ENCODE measurements around the gene HSD11B1.

Gene HSD11B1

DNA sequence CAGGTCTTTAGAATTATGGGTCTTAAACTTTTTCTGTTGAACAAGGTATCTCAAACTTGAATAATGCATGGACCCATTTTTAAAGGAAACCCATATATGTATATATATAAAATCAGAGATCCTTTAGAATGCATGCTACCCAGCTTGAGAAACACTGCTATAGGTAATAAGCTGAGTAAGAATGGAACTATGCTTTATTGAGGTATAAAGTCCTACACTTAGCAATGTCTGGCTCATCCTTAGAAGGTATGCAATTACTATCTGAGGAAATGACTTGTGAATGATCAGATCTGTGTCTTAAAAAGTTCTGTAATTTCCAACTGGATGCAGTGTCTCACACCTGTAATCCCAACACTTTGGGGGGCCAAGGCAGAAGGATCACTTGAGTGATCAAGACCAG is 62.5 kb downstream of the HSD11B1 start:
- no peak overlapping the region for H3K27ac ChIP-seq (ENCODE audit: low read depth in 2 of 2, low read length in 2 of 2)
- peaks cover 0 to 8% of the 10 kb centered on the region in 2 donors for H3K36me3 ChIP-seq (ENCODE audit: control insufficient read depth in 2 of 2, insufficient read depth in 2 of 2, low read length in 2 of 2)
- no peaks in the 10 kb centered on the region for H3K9me3 ChIP-seq (ENCODE audit: control insufficient read depth in 2 of 2, low read length in 2 of 2)
- H3K4me1 ChIP-seq (ENCODE audit: control insufficient read depth in 2 of 2, insufficient read depth in 2 of 2, low read length in 2 of 2) = peaks cover 8 to 19% of the 10 kb centered on the region in 2 donors
- H3K9ac ChIP-seq (ENCODE audit: low read depth in 1 of 2, low read length in 2 of 2) = no peak overlapping the region
- H3K4me3 ChIP-seq (ENCODE audit: low read length in 2 of 2) = no peak overlapping the region
- H3K27me3 ChIP-seq (ENCODE audit: control insufficient read depth in 2 of 2, insufficient read depth in 2 of 2, low read length in 2 of 2) = no peaks in the 10 kb centered on the region

- H3K9ac ChIP-seq (ENCODE audit: low read depth in 1 of 2, low read length in 2 of 2) = no peak overlapping the region
- no peak overlapping the region for H3K4me3 ChIP-seq (ENCODE audit: low read length in 2 of 2)
- H3K27ac ChIP-seq (ENCODE audit: low read depth in 2 of 2, low read length in 2 of 2) = peak overlapping the region in 1 of 2 donors; percentile 76
- H3K27me3 ChIP-seq (ENCODE audit: control insufficient read depth in 2 of 2, insufficient read depth in 2 of 2, low read length in 2 of 2) = no peaks in the 10 kb centered on the region
- H3K36me3 ChIP-seq (ENCODE audit: control insufficient read depth in 2 of 2, insufficient read depth in 2 of 2, low read length in 2 of 2) = peaks cover 0 to 5% of the 10 kb centered on the region in 2 donors
- no peaks in the 10 kb centered on the region for H3K9me3 ChIP-seq (ENCODE audit: control insufficient read depth in 2 of 2, low read length in 2 of 2)
- H3K4me1 ChIP-seq (ENCODE audit: control insufficient read depth in 2 of 2, insufficient read depth in 2 of 2, low read length in 2 of 2) = peaks cover 8 to 19% of the 10 kb centered on the region in 2 donors
These were observed 63.1 kb downstream of the HSD11B1 start for GRCh38 chr1:209767706-209768105.

DNA sequence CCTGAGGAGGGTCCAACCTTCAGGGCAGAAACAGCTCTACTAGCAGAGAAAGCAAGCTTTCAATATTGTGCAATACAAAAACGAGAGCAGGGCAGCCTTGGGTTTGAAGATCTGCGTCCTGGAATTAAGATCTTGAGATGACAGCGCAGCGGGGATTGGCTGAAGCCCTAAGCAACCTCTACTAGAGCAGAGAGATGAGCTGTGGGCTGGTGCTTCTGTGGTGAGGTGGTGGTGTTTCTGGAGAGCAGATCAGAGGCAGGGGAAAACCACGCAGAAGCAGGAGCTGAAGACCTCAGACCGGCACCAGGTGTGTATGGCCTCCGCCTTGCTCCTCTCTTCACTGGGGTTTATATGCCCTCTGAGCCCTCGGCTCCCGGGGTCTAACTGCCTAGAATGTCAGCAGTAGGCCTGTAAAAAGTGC is 63.7 kb downstream of the HSD11B1 start:
- H3K27me3 ChIP-seq (ENCODE audit: control insufficient read depth in 2 of 2, insufficient read depth in 2 of 2, low read length in 2 of 2) = no peaks in the 10 kb centered on the region
- peak overlapping the region; percentile 32 to 76 for H3K27ac ChIP-seq (ENCODE audit: low read depth in 2 of 2, low read length in 2 of 2)
- peaks cover 0 to 4% of the 10 kb centered on the region in 2 donors for H3K36me3 ChIP-seq (ENCODE audit: control insufficient read depth in 2 of 2, insufficient read depth in 2 of 2, low read length in 2 of 2)
- H3K9me3 ChIP-seq (ENCODE audit: control insufficient read depth in 2 of 2, low read length in 2 of 2) = no peaks in the 10 kb centered on the region
- H3K9ac ChIP-seq (ENCODE audit: low read depth in 1 of 2, low read length in 2 of 2) = peak overlapping the region in 1 of 2 donors; percentile 69
- H3K4me3 ChIP-seq (ENCODE audit: low read length in 2 of 2) = peak overlapping the region; percentile 34 to 71
- peaks cover 8 to 19% of the 10 kb centered on the region in 2 donors for H3K4me1 ChIP-seq (ENCODE audit: control insufficient read depth in 2 of 2, insufficient read depth in 2 of 2, low read length in 2 of 2)

DNA sequence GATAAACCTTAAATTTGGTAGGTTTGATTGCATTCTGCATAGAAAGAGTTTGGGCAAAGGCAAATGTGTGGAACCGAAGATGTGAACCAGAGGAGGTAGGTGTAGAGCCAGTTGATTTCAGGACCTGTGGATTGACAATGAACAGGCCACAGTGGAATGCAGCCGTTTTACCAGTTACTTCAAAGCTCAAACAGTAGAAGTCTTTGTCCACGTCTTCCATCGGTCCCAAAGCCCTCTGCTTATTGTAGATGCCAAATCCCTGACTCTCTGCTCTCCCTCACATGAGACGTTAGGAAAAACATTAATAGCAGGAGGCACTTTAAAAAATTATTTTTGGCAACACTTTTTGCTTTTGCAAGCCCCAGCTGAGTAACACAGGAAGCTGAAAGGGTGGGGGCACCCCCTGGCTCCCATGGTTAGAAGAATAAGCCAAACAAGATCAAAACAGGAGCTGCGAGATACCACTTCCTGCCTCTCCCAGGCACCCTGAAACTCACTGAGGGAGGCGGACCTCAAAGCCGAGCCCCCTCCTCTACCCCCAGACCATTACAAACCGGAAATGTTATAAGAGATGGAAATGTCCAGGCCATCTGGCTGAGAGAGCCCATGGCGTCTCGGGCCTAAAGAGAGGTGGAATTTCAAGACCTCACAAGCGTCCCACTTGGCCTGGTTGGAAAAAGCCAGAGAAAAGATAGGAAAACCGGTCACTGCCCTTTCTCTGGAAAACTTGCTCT is 64.7 kb downstream of the HSD11B1 start:
- Histone ChIP-seq H3K4me1 (ENCODE audit: control insufficient read depth in 2 of 2, insufficient read depth in 2 of 2, low read length in 2 of 2) (peaks cover 8 to 19% of the 10 kb centered on the region in 2 donors), H3K36me3 (ENCODE audit: control insufficient read depth in 2 of 2, insufficient read depth in 2 of 2, low read length in 2 of 2) (peaks cover 0 to 3% of the 10 kb centered on the region in 2 donors), H3K27me3 (ENCODE audit: control insufficient read depth in 2 of 2, insufficient read depth in 2 of 2, low read length in 2 of 2) (no peaks in the 10 kb centered on the region), H3K9me3 (ENCODE audit: control insufficient read depth in 2 of 2, low read length in 2 of 2) (no peaks in the 10 kb centered on the region), H3K27ac (ENCODE audit: low read depth in 2 of 2, low read length in 2 of 2) (peak overlapping the region; percentile 32 to 76), H3K9ac (ENCODE audit: low read depth in 1 of 2, low read length in 2 of 2) (peak overlapping the region; percentile 23 to 69), H3K4me3 (ENCODE audit: low read length in 2 of 2) (peak overlapping the region; percentile 34 to 71)

- Histone ChIP-seq H3K36me3 (ENCODE audit: control insufficient read depth in 2 of 2, insufficient read depth in 2 of 2, low read length in 2 of 2) (peaks cover 0 to 3% of the 10 kb centered on the region in 2 donors), H3K27ac (ENCODE audit: low read depth in 2 of 2, low read length in 2 of 2) (peak overlapping the region; percentile 24 to 74), H3K9me3 (ENCODE audit: control insufficient read depth in 2 of 2, low read length in 2 of 2) (no peaks in the 10 kb centered on the region), H3K4me3 (ENCODE audit: low read length in 2 of 2) (peak overlapping the region; percentile 30 to 71), H3K9ac (ENCODE audit: low read depth in 1 of 2, low read length in 2 of 2) (peak overlapping the region; percentile 23 to 56), H3K4me1 (ENCODE audit: control insufficient read depth in 2 of 2, insufficient read depth in 2 of 2, low read length in 2 of 2) (peaks cover 8 to 21% of the 10 kb centered on the region in 2 donors), H3K27me3 (ENCODE audit: control insufficient read depth in 2 of 2, insufficient read depth in 2 of 2, low read length in 2 of 2) (no peaks in the 10 kb centered on the region)
These were observed 65.3 kb downstream of the HSD11B1 start for GRCh38 chr1:209769971-209770370.

DNA sequence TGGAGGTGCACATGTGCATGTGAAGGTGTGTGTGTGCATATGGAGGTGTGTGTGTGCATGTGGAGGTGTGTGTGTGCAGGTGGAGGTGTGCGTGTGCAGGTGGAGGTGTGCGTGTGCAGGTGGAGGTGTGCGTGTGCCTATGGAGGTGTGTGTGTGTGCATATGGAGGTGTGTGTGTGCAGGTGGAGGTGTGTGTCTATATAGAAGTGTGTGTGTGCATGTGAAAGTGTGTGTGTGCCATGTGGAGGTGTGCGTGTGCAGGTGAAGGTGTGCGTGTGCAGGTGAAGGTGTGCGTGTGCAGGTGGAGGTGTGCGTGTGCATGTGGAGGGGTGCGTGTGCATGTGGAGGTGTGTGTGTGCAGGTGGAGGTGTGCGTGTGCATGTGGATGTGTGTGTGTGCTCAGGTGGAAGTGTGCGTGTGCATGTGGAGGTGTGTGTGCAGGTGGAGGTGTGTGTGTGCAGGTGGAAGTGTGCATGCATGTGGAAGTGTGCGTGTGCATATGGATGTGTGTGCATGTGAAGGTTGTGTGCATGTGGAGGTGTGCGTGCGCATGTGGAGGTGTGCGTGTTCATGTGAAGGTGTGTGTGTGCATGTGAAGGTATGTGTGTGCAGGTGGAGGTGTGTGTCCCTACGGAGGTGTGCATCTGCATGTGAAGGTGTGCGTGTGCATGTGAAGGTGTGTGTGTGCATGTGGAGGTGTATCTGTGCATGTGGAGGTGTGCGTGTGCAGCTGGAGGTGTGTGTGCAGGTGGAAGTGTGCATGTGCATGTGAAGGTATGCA is 66.2 kb downstream of the HSD11B1 start:
- Histone ChIP-seq H3K27ac (ENCODE audit: low read depth in 2 of 2, low read length in 2 of 2) (no peak overlapping the region), H3K9ac (ENCODE audit: low read depth in 1 of 2, low read length in 2 of 2) (no peak overlapping the region), H3K36me3 (ENCODE audit: control insufficient read depth in 2 of 2, insufficient read depth in 2 of 2, low read length in 2 of 2) (peaks cover 0 to 3% of the 10 kb centered on the region in 2 donors), H3K4me3 (ENCODE audit: low read length in 2 of 2) (peak overlapping the region; percentile 30 to 71), H3K4me1 (ENCODE audit: control insufficient read depth in 2 of 2, insufficient read depth in 2 of 2, low read length in 2 of 2) (peaks cover 8 to 24% of the 10 kb centered on the region in 2 donors), H3K9me3 (ENCODE audit: control insufficient read depth in 2 of 2, low read length in 2 of 2) (no peaks in the 10 kb centered on the region), H3K27me3 (ENCODE audit: control insufficient read depth in 2 of 2, insufficient read depth in 2 of 2, low read length in 2 of 2) (no peaks in the 10 kb centered on the region)

GRCh38 chr1:209772126-209772525 is 67.5 kb downstream of the HSD11B1 start:
- Histone ChIP-seq H3K9me3 (ENCODE audit: control insufficient read depth in 2 of 2, low read length in 2 of 2) (no peaks in the 10 kb centered on the region), H3K36me3 (ENCODE audit: control insufficient read depth in 2 of 2, insufficient read depth in 2 of 2, low read length in 2 of 2) (peaks cover 0 to 7% of the 10 kb centered on the region in 2 donors), H3K27me3 (ENCODE audit: control insufficient read depth in 2 of 2, insufficient read depth in 2 of 2, low read length in 2 of 2) (no peaks in the 10 kb centered on the region), H3K4me1 (ENCODE audit: control insufficient read depth in 2 of 2, insufficient read depth in 2 of 2, low read length in 2 of 2) (peaks cover 8 to 24% of the 10 kb centered on the region in 2 donors), H3K27ac (ENCODE audit: low read depth in 2 of 2, low read length in 2 of 2) (no peak overlapping the region), H3K4me3 (ENCODE audit: low read length in 2 of 2) (no peak overlapping the region), H3K9ac (ENCODE audit: low read depth in 1 of 2, low read length in 2 of 2) (no peak overlapping the region)

GRCh38 chr1:209774592-209774991 is 69.9 kb downstream of the HSD11B1 start:
- H3K36me3 ChIP-seq (ENCODE audit: control insufficient read depth in 2 of 2, insufficient read depth in 2 of 2, low read length in 2 of 2) = peaks cover 0 to 11% of the 10 kb centered on the region in 2 donors
- H3K4me1 ChIP-seq (ENCODE audit: control insufficient read depth in 2 of 2, insufficient read depth in 2 of 2, low read length in 2 of 2) = peaks cover 8 to 19% of the 10 kb centered on the region in 2 donors
- H3K9ac ChIP-seq (ENCODE audit: low read depth in 1 of 2, low read length in 2 of 2) = no peak overlapping the region
- no peaks in the 10 kb centered on the region for H3K27me3 ChIP-seq (ENCODE audit: control insufficient read depth in 2 of 2, insufficient read depth in 2 of 2, low read length in 2 of 2)
- no peaks in the 10 kb centered on the region for H3K9me3 ChIP-seq (ENCODE audit: control insufficient read depth in 2 of 2, low read length in 2 of 2)
- H3K27ac ChIP-seq (ENCODE audit: low read depth in 2 of 2, low read length in 2 of 2) = no peak overlapping the region
- no peak overlapping the region for H3K4me3 ChIP-seq (ENCODE audit: low read length in 2 of 2)

DNA sequence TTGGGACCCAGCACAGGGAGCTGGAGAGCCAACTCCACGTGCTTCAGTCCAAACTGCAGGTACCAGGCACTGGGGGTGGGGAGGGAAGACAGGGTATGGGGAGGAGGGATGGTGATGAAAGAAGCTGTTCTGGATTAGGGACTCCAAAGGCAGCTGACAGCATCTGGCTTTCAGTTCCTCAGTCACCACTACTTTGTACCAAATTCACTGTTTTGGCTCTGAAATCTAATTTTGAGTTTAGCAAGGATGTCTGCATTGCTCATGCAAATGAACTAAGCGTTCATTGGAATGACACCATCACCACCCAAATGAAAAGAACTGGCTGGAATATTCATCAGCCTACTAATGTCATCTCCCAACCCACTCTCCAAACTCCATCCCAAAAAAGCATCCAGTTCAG is 71.0 kb downstream of the HSD11B1 start:
- H3K9me3 ChIP-seq (ENCODE audit: control insufficient read depth in 2 of 2, low read length in 2 of 2) = no peaks in the 10 kb centered on the region
- H3K9ac ChIP-seq (ENCODE audit: low read depth in 1 of 2, low read length in 2 of 2) = no peak overlapping the region
- H3K4me3 ChIP-seq (ENCODE audit: low read length in 2 of 2) = no peak overlapping the region
- no peak overlapping the region for H3K27ac ChIP-seq (ENCODE audit: low read depth in 2 of 2, low read length in 2 of 2)
- no peaks in the 10 kb centered on the region for H3K27me3 ChIP-seq (ENCODE audit: control insufficient read depth in 2 of 2, insufficient read depth in 2 of 2, low read length in 2 of 2)
- peaks cover 7 to 14% of the 10 kb centered on the region in 2 donors for H3K4me1 ChIP-seq (ENCODE audit: control insufficient read depth in 2 of 2, insufficient read depth in 2 of 2, low read length in 2 of 2)
- peaks cover 0 to 11% of the 10 kb centered on the region in 2 donors for H3K36me3 ChIP-seq (ENCODE audit: control insufficient read depth in 2 of 2, insufficient read depth in 2 of 2, low read length in 2 of 2)

DNA sequence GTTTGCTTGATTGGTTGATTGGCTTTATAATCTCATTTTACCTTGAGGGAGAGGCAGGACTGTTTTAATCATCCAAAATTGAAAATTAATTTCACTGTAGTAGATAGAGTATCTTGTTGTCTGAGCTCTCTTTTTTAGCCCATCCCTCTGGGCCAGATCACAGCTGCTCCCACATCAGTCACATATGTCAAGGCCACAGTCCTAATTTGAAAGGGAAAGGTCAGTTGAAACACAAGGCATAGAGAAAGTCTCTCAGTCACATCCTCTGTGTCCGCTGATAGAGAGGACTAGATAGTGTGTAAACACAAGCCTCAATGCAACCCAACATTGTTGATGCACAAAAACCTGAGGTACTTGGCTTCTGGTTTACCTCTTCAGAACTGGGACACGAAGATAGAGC is 72.9 kb downstream of the HSD11B1 start:
- Histone ChIP-seq H3K27me3 (ENCODE audit: control insufficient read depth in 2 of 2, insufficient read depth in 2 of 2, low read length in 2 of 2) (no peaks in the 10 kb centered on the region), H3K27ac (ENCODE audit: low read depth in 2 of 2, low read length in 2 of 2) (no peak overlapping the region), H3K36me3 (ENCODE audit: control insufficient read depth in 2 of 2, insufficient read depth in 2 of 2, low read length in 2 of 2) (peaks cover 2 to 11% of the 10 kb centered on the region in 2 donors), H3K9ac (ENCODE audit: low read depth in 1 of 2, low read length in 2 of 2) (no peak overlapping the region), H3K9me3 (ENCODE audit: control insufficient read depth in 2 of 2, low read length in 2 of 2) (no peaks in the 10 kb centered on the region), H3K4me3 (ENCODE audit: low read length in 2 of 2) (no peak overlapping the region), H3K4me1 (ENCODE audit: control insufficient read depth in 2 of 2, insufficient read depth in 2 of 2, low read length in 2 of 2) (peaks cover 3 to 6% of the 10 kb centered on the region in 2 donors)
